Measurements from ENCODE around the gene PRKCH. TPM values are rescaled to one million over a fixed set of nuclear protein-coding genes. Genes with fewer than 3 reads are reported as not detected.

The PRKCH gene
- total RNA-seq, 1 donor from 2014 or later, result 20.2 TPM

GRCh38 chr14:61544448-61545330 lies 223.3 kb downstream of the PRKCH start:
- intact Hi-C loops (cut with DNase I), result loop anchor here (5.0 kb wide), 2 partner anchors 43 to 67 kb away; no protein-coding TSS in a partner anchor
- TF ChIP-seq CTCF (IDR thresholded peaks at IDR 0.05), result no peak
- H3K27ac ChIP-seq, result peak overlapping the region; percentile 66 to 71

GRCh38 chr14:61545726-61546455 lies 224.5 kb downstream of the PRKCH start:
- peak in 1 of 2 donors; percentile 62 for DNase-seq (ENCODE audit: low spot score in 2 of 2)
- intact Hi-C loops (cut with DNase I), result loop anchor here (2.0 to 5.0 kb wide), 2 partner anchors 15 to 41 kb away; no protein-coding TSS in a partner anchor
- H3K9me3 ChIP-seq, result no peaks in the 10 kb centered on the region
- H3K27me3 ChIP-seq, result no peaks in the 10 kb centered on the region
- TF ChIP-seq CTCF (IDR thresholded peaks at IDR 0.05), result no peak
- H3K4me3 ChIP-seq, result no peak overlapping the region
- H3K4me1 ChIP-seq, result peaks cover 19 to 27% of the 10 kb centered on the region in 2 donors
- no peak overlapping the region for H3K27ac ChIP-seq
- no peaks in the 10 kb centered on the region for H3K36me3 ChIP-seq

More at GRCh38 chr14:61544448-61545330, 223.3 kb downstream of the PRKCH start:
- no peaks in the 10 kb centered on the region for H3K27me3 ChIP-seq
- peaks cover 19 to 27% of the 10 kb centered on the region in 2 donors for H3K4me1 ChIP-seq
- no peaks in the 10 kb centered on the region for H3K9me3 ChIP-seq
- no peak overlapping the region for H3K4me3 ChIP-seq
- peak in 1 of 2 donors; percentile 60 for DNase-seq (ENCODE audit: low spot score in 2 of 2)
- no peaks in the 10 kb centered on the region for H3K36me3 ChIP-seq

GRCh38 chr14:61547186-61548069 lies 226.0 kb downstream of the PRKCH start:
- H3K36me3 ChIP-seq, result no peaks in the 10 kb centered on the region
- peak in 1 of 2 donors; percentile 79 for DNase-seq (ENCODE audit: low spot score in 2 of 2)
- H3K9me3 ChIP-seq, result no peaks in the 10 kb centered on the region
- intact Hi-C loops (cut with DNase I), result loop anchor here (2.0 to 5.0 kb wide), 2 partner anchors 13 to 40 kb away; no protein-coding TSS in a partner anchor
- H3K27me3 ChIP-seq, result no peaks in the 10 kb centered on the region
- TF ChIP-seq CTCF (IDR thresholded peaks at IDR 0.05), result no peak
- H3K27ac ChIP-seq, result peak overlapping the region; percentile 52 to 70
- peaks cover 19 to 25% of the 10 kb centered on the region in 2 donors for H3K4me1 ChIP-seq
- H3K4me3 ChIP-seq, result no peak overlapping the region

GRCh38 chr14:61549425-61549824 lies 228.0 kb downstream of the PRKCH start:
- Histone ChIP-seq H3K27ac (no peak overlapping the region), H3K27me3 (no peaks in the 10 kb centered on the region), H3K4me3 (no peak overlapping the region), H3K4me1 (peaks cover 9 to 17% of the 10 kb centered on the region in 2 donors), H3K36me3 (no peaks in the 10 kb centered on the region), H3K9me3 (no peaks in the 10 kb centered on the region)
- intact Hi-C loops (cut with DNase I), result loop anchor here (5.0 kb wide), 1 partner anchor 38 kb away; no protein-coding TSS in a partner anchor
- TF ChIP-seq CTCF (IDR thresholded peaks at IDR 0.05), result no peak
- DNase-seq (ENCODE audit: low spot score in 2 of 2), result peak in 1 of 2 donors; percentile 7

- TF ChIP-seq CTCF (IDR thresholded peaks at IDR 0.05), result no peak
- H3K36me3 ChIP-seq, result no peaks in the 10 kb centered on the region
- H3K27ac ChIP-seq, result no peak overlapping the region
- H3K4me3 ChIP-seq, result no peak overlapping the region
- H3K4me1 ChIP-seq, result peaks cover 4 to 12% of the 10 kb centered on the region in 2 donors
- no peaks in the 10 kb centered on the region for H3K27me3 ChIP-seq
- no peaks in the 10 kb centered on the region for H3K9me3 ChIP-seq
- peak in 1 of 2 donors; percentile 18 for DNase-seq (ENCODE audit: low spot score in 2 of 2)
- intact Hi-C loops (cut with DNase I), result no loop called here
Observed at GRCh38 chr14:61551384-61551783, 230.0 kb downstream of the PRKCH start.

Measured in ascending aorta (tissue), 2 donors.